GM08714 (cell line): Measurements from ENCODE around the gene DLX1.
"Not testable (repeated sequence)": the region's sequence is repeated elsewhere in the genome, so short reads cannot be mapped to it uniquely, and the experiment has no call there.

Experiments used
- H3K4me3 ChIP-seq: fragments of 200-500 bp; sonication (Bioruptor generic); 2 replicates; pipeline ENCODE4 v1.5.1; 2014; ENCODE audit warnings: mild to moderate bottlenecking, low read length, inconsistent platforms
- ZNF274 ChIP-seq: IDR thresholded peaks from 2 replicates; pipeline ENCODE4 v1.6.1; 2012; ENCODE audit warnings: mild to moderate bottlenecking, low read depth, low read length

DLX1 gene

DNA sequence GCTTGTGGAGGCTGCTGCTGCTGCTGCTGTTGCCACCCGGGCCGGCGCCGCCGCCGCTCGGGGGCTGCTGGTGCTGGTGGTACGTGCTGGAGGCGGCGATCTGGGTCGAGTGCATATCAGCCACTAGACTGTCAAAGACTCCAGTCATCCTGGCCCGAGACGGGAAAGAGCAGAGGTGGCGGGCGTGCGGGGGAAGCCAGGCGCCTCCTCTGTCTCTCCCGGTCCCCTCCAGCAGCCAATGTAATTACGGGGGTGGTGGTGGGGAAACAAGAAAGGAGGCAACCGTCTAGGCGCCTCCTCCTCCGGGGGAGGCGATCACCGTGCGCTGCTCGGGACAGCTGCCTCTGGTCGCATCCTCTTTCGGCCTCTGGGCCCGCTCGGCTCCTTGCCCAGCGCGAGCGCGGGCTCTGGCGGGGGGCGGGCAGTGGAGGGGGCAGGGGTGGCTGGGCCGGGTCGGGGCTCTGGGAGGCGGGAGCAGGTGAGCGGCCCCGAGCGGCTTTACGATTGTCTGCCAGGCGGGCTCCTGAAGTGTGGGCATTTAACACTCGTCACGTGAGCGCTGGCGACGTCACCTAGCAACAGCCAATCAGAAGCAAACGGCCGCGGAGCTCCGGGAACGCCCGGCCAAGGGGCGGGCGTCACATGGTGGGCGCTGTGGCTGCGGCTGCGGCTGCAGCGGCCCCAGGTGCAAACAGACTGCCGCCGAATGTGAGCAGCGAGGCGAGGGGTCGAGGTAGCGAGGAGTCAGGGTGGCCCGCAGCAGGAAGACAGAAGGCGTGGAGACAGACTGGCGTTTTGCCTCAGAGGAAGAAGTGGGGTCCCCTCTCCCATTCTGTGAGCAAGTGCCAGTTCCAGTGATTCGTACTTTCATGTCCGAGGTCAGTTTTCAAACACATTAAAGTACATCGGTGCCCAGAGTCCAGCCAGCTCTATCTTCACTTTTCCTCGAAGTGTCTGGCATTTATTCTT is 17.4 kb downstream of the DLX1 start, which contains the start of gene DLX2:
Gene DLX2, minus strand, starts transcription at position 510 of the 969 bp plus-strand sequence. Its CDS starts 362 bp downstream, at position 148.
- peak within 1 kb of the TSS; percentile 72 for H3K4me3 ChIP-seq
- no peak for TF ChIP-seq ZNF274

DNA sequence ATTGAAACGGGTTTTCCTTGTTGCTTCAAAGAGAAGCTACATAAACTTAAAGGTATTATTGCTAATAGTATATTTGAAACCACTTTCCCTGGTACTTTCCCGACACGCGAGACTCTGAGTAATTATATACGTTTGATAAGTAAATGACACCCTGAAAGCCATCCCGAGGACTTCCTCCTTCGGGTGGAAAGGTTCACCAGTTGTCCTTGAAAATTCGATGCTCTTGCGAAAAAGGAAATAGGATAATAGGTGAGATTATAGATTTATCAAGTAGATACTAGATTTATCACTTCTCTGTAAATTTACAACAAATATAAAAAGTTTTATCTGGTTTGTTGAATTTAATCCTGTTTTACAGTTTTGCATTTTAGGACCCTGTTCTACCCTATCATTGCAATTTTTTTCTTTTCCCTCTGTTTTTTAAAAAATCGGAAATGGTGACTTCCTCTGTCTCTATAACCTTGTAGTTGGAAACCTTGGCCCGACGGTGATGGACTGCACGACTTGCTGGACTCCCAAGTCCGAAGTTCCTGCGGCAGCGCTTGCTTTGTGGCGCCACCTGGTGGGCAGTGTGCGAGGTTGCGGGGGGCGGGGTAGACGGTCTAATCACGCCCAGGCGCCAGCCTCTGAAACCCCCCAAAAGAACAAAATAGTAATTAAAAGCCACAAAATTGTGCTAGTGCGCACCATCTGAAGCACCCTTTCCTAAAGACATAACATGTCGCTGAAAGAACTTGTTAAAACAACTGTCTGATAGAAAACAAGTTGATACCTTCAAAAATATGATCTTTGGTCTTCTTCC is 18.4 kb downstream of the DLX1 start:
- peak overlapping the region; percentile 72; the same call in 1 of the 2 replicates for H3K4me3 ChIP-seq
- no peak for TF ChIP-seq ZNF274

DNA sequence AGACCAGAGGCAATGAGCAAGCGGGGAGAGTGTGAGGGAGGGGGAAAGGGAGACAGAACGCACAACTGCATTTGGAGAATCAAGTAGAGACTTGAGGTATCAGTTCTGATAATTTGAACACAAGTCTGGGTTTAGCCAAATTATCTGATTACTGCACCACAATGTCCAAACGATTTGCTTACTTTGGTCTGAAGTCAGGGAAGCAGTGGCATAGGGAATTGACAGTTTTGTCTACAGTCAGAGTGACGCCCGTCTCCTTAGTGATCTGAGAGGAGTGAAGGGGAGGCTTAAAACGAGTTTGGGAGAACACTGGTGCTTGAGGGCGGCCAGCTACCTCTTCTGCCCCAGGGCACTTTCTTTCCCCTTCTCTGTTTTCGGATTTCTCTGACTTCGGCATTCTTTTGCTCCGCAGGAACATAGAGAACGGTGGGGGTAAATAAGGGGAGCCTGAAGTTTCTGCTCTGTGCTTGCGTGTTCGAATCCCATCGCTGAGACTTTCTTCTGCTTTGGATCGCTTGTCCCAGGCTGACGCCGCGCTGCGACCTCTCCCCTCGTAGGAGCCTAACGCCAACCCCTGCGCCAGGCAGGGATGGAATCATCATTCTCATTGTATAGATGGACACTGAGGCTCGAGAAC is 20.3 kb downstream of the DLX1 start:
- no peak for TF ChIP-seq ZNF274
- no peak overlapping the region; the same call in 1 of the 2 replicates for H3K4me3 ChIP-seq

DNA sequence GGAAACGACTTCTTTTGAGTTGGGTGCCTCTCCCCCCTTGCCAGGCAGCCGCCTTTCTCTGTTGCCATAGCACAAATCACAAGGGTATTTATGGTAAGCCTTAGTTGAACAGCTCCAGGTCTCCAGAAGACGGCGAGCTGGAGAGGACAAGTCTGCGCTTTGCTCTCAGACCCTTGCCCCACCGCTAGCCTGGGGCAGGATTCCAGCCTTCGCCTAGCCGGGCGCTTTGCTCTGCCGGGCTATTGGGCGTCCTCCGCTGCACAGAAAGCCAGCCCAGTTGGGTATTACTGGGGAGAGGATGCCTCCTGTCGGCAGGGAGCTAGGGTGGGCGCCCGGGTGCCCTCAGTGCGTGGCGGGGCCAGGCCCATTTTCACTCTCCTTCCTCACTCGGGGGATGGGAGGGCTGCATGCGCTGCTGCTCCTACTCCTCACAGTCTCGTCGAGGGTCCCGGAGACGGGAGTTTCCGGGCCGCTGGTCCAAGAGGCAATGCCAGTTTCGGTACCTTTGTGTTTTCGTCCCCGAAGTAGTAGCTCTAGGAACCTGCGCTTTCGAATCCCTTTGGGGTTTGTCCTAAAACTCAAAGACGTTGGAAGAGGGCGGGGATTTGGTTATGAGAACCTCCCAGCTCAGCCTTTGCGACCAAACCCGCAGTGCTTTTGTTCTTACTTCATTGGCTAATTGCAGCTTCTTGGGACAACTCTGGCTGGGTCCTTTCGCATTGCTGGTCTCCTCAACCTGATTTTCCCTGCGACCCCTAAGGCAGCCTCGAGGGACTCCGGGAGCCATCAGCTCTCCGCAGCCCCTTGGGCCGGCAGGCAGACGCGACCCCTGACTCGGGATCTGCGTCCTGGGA is 21.0 kb downstream of the DLX1 start:
- TF ChIP-seq ZNF274: no peak
- H3K4me3 ChIP-seq: peak overlapping the region; percentile 21; the same call in 1 of the 2 replicates

DNA sequence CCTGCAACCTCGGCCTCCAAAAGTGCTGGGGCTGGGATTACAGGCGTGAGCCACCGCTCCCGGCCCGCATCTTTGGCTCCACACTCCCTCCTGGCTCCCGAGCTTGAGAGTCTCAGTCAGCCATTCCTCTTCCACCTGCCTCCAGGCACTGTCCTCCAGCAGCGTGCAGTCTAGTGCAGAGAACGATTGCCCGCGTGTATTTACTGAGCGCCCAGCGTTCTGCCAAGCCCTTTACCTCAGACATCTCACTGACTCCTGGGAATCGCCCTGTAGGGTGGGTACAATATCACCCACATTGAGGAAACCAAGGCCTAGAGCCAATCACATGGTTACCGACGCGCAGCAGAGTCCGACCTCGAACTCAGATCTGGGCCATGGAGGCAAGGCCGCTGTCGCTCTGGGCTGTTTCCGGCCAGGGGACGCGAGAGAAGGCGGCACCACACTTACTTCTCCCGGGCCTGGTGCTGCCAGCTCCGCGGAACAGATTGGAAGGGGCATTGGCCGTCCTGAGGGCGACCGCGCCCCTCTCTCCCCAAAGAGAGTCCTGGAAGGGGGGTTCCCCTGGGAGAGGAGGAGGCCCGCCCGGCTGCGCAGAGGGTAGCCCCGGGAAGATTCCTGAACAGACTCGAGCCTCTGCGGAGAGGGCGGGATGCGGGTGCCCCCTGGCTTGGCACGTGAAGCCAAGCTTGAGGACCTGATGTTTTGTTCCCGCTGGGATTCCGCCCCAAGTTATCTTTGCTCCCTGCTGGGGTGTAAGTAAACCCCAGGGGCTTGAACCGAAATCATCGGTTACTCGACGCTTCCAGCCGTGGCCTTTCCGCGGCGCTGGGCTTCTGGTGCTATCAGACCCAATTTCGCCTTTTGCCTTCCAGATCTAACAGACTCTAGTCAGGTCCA is 22.6 kb downstream of the DLX1 start:
- no peak overlapping the region for H3K4me3 ChIP-seq

DNA sequence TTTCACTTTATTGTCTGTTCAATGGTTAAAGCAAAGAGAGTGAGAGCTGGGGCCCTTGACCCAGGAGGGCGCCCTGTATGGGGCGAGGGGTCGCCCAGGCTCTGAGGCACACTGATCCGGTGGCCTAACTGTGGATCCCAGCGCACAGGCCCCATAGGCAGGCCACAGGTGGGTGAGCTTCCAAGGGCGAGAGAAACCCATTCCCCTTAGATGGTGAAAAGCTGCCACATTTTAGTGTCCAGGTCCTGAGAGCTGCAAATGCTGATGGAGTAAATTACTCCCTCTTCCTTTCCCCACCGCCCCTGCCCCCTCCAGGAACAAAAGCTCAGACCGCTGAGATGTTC is 23.3 kb downstream of the DLX1 start:
- no peak overlapping the region for H3K4me3 ChIP-seq
- no peak for TF ChIP-seq ZNF274

More for the DNA sequence above, 22.6 kb downstream of the DLX1 start:
- TF ChIP-seq ZNF274: no peak

DNA sequence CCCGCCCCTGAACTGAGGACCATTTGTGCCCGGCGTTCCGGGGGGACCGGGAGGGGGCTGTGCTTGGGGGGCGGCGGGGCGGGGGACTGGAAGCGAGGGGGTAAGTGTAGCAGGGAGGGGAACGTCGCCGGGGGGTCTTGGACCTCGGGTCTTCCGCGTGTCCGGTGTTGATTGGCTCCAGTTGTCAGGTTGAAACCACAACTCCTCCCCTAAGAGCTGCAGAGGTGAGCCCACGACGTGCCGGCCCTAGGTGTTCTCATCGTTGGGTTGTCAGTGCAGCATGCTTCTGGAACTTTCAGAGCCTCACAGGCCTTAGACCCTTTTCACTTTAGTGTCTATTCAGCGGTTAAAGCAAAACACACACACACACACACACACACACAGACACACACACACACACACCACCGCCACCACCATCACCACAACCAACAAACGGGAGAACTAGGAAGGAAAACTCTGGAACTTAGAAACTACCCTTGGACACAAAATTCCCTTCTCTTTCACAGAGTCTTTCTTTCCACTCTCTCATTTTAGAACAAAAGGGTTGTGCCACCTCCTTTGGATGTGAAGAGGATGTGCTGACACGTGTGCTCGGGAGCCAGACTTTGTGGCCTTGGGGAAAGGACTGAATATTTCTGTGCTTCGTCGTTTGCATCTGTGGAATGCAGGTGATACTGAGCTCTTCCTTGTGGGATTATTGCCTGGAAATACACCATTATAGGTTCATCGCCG is 24.1 kb downstream of the DLX1 start:
- TF ChIP-seq ZNF274: no peak
- H3K4me3 ChIP-seq: no peak overlapping the region

DNA sequence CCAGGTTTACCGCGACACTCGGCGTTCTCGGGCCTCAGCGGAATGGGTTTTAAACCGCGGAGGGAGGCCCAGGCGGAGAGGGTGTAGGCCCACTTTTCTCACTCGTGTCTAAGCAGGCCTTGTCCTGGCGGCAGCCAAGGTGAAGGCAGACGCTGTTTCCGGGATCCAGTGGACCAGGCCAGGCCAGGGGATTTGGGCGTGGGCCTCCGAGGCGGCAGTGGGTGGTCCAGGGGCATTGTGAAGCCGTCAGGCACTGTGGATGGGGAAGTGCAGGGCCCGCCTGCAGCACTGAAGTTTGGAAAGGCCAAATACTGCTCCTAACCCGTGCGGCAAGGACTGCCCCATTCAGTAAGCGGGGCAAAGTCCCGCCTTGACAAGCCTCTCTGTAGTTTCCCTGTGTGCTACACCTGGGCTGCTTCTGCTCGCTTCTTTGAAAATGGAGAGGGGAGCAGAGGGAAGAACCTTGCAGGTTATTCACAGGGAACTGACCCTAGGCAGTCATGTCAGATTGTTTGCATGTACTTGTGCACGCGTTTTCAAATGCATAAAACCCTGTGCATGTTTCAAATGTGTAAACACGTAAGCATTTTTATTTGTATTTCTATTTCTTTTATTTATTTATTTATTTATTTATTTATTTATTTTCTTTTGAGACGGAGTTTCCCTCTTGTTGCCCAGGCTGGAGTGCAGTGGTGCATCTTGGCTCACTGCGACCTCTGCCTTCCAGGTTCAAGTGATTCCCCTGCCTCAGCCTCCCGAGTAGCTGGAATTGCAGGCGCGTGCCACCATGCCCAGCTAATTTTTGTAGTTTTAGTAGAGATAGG is 24.9 kb downstream of the DLX1 start:
- no peak for TF ChIP-seq ZNF274
- no peak overlapping the region for H3K4me3 ChIP-seq

DNA sequence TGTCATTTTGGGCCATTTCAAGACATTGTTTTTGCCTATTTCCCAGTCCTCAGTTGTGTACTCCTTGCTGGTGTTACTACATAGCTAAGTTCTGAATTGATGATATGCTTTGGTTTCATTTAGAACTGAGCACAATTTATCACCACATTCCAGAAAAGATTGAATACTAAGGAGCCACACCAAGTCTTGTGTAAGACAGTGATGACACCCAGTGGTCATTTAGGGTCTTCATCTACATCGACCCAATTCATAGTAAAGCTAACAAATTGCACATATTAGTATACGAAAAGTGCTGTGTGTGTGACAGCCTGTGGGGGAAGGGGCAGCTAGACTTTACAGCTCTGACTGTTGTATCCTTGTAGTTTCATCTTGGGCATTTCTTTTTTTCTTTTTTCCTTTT is 28.3 kb downstream of the DLX1 start:
- no peak overlapping the region for H3K4me3 ChIP-seq
- TF ChIP-seq ZNF274: no peak

DNA sequence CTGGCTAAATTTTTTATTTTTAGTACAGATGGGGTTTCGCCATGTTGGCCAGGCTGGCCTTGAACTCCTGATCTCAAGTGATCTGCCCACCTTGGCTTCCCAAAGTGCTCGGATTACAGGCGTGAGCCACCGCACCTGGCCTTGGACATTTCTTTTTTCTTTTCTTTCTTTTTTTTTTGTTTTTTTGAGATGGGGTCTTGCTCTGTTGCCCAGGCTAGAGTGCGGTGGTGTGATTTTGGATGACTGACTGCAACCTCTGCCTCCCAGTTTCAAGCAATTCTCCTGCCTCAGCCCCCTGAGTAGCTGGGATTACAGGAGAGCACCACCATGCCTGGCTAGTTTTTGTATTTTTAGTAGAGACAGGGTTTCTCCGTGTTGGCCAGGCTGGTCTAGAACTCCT is 28.9 kb downstream of the DLX1 start:
- not testable (repeated sequence) for H3K4me3 ChIP-seq

DNA sequence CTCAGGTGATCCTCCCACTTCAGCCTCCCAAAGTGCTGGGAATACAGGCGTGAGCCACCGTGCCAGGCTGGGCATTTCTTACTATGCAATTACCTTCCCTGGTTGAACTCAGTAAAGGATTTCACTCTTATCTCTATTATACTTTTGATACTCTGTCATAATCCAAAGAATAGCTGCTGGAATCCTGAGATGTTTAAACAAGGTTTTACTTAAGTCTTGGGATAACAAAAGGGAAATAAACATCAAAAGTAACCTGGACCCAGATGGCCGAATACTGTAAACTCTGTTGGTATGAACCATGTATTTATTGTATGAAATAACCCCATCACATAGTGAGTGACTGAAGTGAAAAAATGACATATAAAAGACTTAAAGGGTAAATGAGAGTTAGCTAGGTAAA is 29.3 kb downstream of the DLX1 start:
- no peak overlapping the region for H3K4me3 ChIP-seq
- TF ChIP-seq ZNF274: no peak
